ENCODE measurements around the gene UGT1A10.

Gene UGT1A10

DNA sequence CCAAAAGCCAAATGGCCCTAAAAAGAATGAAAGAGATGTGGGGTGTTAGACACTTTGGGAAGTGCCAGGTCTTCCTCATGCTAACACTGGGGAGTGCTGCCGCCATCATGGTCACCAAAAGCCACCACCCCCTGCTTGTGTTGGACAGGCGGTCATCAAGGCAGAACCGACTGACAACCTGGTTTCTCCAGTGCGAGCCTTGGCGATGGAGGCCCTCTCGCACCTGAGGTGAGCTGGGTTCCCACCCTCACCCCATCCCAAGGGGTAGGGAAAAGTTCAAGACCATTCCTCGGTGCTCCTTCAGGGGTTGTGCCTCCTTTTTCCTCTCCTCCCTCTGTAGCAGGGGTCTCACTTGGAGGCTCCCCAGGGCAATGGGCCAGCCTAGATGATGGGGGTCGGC, 175.5 kb downstream of the UGT1A10 start:
- DNase-seq = no peak

DNA sequence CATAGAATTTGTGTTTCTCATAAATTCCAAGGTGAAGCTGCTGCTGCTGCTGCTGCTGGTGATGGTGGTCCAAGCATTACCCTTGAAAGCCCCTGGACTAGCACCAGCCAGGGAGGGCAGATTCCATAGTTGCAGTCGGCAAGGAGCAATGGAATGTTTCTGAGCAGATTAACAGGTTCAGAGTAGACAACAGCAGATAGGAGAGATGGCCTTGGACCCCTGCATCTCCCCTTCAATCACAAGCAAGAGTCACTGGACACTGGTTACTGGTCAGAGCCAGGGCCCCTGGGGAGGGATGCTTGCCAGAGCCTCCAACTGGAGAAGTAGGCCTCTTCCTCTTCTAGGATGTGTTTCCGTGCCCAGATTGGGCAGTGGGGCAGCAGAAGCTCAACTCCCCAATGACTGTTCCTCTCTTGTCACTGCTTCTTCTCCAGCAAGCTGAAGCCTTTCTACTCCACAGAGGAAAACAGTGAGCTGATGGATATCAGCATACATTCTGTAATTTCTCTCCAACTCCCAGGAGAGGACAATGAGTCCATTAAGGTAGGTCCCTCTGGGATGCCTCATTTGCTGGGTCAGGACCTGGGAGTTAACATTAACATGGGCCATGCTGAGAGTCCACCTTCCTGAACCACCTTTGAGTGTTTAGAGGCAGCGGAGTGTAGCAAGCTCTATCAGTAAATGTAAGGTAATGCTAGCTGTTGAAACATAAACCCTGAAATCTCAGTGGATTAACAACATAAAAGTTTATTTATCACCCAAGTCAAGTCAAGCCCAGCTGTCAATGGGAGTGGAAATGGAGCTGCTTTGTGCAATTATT, 177.2 kb downstream of the UGT1A10 start:
- no peak for DNase-seq

DNA sequence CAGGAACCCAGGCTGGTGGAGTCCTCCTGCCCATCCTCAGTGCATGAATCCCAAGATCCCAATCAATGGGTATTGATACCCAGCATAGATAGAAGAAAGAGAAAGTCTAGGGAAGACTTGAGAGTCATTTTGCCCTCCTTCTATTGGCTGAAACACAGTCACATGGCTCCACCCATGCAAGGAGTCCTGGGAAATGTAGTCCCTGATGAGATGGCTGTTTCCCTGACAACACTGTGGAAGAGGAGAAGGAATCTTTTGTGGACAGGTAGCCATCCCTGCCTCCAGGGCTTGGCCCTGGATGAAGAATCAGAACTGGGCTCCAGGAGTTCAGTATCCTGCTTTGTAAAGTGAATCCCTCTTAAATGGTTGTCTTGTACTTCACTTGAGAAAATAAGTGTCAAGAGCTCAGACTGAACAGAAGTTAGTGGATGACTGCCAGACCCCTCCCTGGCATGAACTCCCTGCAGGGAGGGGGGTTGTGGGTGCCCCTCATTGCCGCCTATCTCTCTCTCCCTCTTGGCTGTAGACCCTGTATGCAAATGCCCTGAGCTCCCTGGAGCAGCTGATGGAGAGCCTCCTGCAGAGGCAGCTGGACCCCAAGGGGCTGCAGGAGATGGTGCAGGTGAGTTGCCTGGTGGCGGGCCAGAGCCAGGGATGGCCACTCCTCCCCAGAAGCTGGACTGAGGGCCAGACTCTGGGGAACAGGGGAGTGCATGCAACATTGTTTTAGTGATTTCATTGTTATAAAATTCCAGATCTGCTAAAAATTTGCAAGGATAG, 178.0 kb downstream of the UGT1A10 start:
- DNase-seq = no peak

DNA sequence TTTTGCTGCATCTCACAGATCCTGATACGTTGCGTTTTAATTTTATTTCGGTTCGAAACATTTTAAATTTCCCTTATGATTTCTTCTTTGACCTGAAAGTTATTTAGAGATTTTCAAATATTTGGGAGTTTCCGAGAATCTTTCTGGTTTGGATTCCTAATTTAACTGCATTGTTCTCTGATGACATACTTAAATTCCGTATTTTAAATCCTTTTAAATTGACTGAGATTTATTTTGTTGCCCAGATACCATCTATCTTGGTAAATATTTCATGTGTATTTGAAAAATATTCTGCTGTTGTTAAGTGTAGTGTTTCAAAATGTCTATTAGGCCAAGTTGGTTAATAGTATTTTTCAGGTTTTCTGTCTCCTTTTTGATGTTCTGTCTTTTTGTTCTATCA, 179.6 kb downstream of the UGT1A10 start:
- no peak for DNase-seq

DNA sequence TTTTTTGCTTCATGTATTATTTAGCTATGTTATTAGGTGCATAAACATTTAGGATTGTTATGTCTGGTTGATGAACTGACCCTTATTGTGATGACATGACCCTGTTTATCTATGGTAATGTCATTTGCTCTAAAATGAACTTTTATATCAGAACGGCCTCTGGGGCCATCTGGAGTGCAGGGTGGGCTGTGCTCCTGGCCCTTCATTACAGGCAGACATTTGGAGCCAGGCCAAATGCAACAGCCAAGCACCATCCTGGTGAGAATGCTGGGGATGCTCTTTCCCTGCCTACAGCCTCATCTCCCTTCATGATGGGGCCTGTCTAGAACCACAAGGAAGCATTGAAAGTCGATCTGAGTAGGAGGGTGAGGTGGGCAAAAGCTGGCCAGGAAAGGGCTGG, 180.1 kb downstream of the UGT1A10 start:
- no peak for DNase-seq

DNA sequence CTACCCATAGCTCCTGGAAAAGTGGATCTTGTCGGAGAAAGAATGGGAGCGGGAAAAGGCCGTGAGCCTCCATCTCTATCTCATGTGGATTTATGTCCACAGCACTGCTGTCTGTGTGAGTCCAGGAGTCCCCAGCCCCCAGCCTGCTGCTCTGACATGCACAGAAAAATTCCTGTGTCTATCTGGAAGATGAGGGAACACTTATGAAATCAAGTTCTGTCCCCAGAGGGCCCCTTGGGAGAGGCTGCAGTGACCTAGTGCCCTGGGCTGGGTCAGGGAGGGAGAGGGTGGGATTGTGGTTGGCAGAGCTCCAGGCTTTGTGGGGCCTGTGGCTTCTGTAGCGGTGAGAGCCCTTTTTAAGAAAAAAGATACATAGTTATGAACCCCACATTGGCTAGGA, 180.5 kb downstream of the UGT1A10 start:
- no peak for DNase-seq

DNA sequence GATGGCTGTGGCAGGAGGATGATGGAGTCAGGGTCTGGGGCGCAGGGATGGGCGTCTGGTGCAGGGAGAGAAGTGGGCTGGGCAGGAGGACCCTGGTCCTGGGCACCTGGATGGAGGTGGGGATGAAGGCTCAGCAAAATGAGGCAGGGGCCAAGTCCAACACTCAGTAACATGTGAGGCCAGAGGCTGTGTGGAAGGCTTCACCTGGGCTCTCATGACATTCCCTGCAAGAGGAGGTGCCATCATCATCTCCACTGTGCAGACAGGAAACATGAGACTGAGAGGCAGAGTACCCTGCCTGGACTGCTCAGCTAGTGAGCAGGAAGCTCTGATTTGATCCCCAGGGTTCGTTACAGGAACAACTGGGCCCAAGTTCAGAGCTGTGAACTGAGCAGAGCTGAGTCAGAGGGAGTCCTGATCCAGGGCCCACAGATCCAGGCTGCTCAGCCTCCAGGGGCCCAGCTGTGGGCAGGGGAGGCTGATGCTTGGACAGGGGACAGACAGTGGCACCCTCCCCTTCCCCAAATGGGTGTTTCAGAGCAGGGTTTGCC, 181.2 kb downstream of the UGT1A10 start:
- DNase-seq = no peak

DNA sequence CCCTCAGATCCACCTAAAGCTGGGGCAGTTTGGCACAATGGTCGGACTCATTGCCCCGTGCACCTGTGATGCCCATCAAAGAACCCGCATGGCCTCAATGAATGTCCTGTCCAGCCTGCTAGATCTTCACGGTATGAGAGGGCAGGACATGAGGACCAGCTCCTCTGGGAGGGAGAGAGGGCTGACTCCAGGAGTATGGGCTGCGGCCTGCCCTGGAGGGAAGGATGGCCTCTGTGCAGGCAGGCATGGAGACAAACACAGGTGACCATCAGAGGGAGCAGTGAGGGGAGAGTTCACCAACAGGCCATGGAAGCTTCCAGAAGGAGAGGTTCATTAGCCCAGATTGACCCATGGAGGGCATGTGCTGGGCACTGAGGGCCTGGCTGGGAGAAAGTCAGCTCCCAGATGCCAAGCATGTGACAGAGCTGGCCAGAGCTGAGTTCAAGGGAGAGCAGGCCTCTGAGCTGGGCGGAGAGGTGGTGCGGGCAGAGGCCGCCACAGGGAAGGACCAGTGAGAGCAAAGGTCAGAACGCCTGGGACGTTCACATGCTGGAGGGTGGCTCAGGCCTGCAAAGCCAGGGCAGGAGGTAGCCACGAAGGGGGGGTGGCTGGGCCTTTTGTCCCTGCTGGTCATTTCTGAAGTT, 181.9 kb downstream of the UGT1A10 start:
- no peak for DNase-seq

DNA sequence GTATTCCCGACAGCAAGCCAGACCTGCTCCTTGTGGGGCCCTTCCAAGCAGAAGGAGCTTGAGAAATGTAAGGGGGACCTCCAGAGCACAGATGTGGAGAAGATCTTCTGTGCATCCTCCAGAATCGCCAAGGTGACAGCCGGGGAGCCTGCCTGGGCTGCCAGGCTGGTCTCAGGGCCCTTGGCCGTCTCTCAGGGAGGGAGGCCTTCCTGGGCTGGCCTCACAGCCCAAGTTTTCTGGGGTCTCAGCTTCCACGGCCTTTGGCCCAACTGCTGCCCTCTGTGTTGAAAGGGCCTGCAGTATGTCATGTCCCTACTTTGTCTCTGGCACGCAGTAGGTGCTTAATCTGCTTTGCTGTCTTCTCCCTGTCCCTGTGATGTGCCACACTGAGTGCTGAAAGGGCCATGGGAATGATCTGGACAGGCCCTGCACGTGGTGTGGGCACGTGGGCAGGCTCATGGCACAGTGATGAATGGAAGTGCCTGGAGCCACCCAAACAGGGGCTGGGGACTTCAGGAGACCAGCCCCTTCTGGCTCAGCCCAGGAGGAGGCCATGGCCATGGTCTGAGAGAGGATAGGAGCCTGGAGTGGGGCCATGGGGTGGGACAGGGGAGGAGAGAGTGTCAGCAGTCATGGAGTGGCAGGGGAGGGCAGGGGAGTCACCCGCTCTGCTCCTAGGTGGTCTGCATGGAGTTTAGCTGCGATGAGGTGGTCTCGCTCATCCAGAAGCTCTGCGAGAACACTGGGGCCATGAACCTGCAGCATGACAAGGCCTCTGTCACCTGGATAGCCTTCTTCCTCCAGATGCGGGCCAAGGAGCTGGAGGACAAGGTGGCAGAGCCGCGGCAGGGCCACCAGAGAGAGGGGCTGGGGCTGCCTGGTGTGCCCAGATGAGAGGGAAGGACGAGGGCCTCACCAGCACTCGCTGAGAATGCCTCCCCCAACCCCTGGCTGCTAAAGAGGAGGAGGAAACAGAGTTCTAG, 182.7 kb downstream of the UGT1A10 start:
- no peak for DNase-seq

DNA sequence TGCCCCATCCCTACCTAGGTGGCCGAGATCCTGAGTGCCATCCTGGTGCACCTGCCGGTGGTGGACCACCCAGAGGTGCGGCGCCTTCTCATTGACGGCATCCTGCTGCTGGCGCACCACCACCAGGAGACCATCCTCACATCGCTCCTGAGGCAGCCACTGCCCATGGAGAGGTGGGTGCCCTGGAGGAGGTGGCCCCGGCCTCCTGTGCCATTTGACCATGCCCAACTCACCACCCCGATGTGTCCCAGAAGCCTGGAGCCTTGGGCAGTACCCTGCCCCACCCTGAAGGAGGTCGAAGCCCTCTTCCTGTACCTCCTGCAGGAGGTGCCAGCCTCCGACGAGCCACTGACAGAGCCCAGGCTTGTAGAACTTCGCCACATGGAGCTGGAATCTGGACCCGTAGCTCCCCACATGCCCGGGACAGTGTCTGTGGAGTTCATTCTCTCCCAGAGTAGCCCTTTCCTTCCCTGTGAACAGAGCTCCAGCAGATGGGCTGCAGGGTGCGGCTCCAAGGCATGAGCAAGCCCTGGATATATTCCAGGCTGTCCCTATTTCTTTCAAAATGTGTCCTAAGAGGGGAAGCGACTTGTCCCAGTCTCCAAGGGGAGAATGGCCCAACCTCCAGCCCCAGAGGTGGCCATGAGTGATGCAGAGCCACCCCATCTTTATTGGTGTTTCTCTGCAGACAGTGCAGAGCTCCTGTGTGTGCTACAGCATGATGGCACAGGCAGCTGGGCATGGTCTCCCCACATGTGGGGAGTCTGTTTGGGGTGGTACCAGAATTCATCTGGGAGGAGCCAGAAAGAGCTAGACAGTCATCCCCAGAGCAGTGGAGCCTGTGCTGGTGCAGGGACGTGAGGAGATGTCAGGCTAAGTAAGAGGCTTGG, 183.9 kb downstream of the UGT1A10 start:
- DNase-seq = no peak

DNA sequence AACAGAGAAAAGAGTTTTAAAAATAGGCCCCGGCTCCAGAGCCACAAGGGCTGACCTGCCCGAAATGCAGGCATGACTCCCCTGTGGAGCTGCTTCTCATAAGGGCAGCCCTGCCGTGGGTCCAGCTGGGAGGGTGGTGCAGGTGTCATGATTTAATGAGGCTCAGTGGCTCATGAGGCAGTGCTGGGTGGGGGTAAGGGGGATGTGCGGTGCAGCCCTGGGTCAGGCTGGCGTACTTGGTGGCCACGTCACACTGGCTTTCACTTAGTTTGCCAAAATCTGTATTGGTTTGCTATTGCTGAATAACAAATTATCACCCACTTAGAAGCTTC, 184.5 kb downstream of the UGT1A10 start:
- DNase-seq = no peak

DNA sequence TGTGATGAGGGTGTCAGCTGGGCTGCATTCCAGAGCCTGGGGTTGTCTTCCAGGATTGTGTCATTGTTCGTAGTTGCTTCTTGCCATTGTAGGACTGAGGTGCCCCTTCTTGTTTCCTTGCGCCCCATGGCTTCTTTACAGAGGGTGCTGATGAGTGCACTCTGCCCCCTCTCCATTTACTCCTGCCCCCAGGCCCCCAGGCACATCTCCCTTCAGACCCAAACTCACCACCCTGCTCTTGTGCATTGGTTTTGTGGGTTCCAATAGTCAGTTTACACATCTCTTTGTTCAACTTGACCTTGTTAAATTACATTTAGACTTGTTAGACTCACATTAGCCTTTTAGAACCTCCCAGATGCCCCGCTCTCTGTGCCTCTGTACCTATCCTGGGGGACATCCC, 184.9 kb downstream of the UGT1A10 start:
- DNase-seq = no peak

DNA sequence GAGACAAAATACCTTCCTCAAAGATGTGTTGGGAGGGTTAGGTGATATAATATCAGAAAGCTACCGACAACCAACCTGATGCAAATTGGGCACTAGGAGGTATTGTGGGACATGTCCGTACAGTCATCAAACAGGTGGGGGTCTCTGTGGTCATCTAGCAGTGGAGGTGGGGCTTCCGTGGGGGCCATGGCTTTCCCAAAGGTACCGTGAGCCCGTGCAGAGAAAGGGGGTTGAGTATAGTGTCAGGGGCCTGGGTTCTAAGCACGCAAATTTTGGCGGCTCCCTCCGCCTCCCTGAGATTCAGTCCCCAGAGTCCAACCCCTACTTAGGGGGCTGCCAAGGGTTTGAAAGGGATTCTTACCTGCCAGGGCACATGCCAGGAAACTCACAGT, 185.5 kb downstream of the UGT1A10 start:
- DNase-seq = no peak

DNA sequence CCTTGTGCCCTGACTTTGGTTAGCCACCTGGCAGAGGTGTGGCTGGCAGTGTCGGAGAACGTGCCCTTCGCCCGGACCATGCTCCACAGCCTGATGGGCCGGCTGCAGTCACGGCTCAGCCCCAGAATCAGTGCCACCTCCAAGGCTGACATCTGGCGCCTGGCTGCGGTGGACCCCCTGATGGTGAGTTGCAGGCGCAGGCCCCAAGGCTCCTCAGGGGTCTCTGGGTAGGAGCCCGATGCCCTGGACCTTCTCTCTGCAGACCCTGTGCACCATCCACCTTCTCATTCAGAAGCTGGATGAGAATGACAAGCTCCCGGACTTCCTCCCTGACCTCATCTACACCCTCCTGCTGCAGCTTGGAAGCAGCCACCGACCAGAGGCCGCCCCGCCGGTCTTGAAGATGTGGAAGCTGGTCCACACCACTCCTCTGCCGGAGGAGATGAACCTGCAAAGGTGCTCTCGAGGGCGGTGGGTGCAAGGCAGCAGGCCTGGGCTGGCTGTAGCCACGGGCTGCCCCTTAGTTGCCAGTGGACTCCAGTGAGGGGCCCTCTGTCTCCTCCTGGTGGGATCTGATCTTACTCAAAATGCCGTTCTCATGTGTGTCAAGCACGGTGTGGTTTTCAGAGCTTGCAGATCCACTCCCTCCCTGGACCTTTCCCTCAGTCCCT, 186.0 kb downstream of the UGT1A10 start:
- DNase-seq = no peak

Measured in inflammatory macrophage treated with lipopolysaccharide for 4 hours (primary cell).